Glutamatergic neuron (in vitro differentiated cells): ENCODE results near the gene OSBPL1A. TPM values are rescaled to one million over a fixed set of nuclear protein-coding genes. Genes with fewer than 3 reads are reported as not detected.

Experiments
- DNase-seq: peaks from one replicate; pipeline ENCODE4 v3.0.0; 2022
- H3K27ac Mint-ChIP-seq: one replicate; pipeline ENCODE4 v1.8.0; 2020; ENCODE audit warnings: mild to moderate bottlenecking, mixed read lengths, inconsistent platforms; ENCODE audit not compliant: unreplicated experiment
- H3K27me3 Mint-ChIP-seq: one replicate; pipeline ENCODE4 v1.8.0; 2020; ENCODE audit warnings: mild to moderate bottlenecking, moderate library complexity, mixed read lengths, inconsistent platforms; ENCODE audit not compliant: unreplicated experiment
- H3K36me3 Mint-ChIP-seq: one replicate; pipeline ENCODE4 v1.8.0; 2020; ENCODE audit warnings: mild to moderate bottlenecking, mixed read lengths, inconsistent platforms; ENCODE audit not compliant: unreplicated experiment
- H3K4me1 Mint-ChIP-seq: one replicate; pipeline ENCODE4 v1.8.0; 2020; ENCODE audit warnings: mild to moderate bottlenecking, low read depth, mixed read lengths, inconsistent platforms; ENCODE audit not compliant: unreplicated experiment
- H3K4me3 Mint-ChIP-seq: one replicate; pipeline ENCODE4 v1.8.0; 2020; ENCODE audit warnings: mild to moderate bottlenecking, mixed read lengths, inconsistent platforms; ENCODE audit not compliant: unreplicated experiment
- H3K9me3 Mint-ChIP-seq: one replicate; pipeline ENCODE4 v1.8.0; 2020; ENCODE audit warnings: mild to moderate bottlenecking, moderate library complexity, mixed read lengths, inconsistent platforms; ENCODE audit not compliant: unreplicated experiment
- CTCF ChIP-seq: fragments of 200-600 bp; sonication (generic); IDR thresholded peaks from one replicate; pipeline ENCODE4 v1.5.0; 2021; ENCODE audit not compliant: partially characterized antibody, unreplicated experiment
- total RNA-seq: library from RNA; stranded (reverse); fragmentation: NEBNext Ultra II Directional; extraction: Animal tissue kit (Norgen Biotek cat#: 25700); gene quantifications from one replicate; pipeline ENCODE4 v1.2.1, GENCODE V29; 2021; ENCODE audit not compliant: unreplicated experiment

The OSBPL1A gene
- total RNA-seq, 1 donor from 2014 or later = 27.5 TPM

- Mint-ChIP-seq H3K9me3 (peaks cover 5% of the 10 kb centered on the region), H3K27ac (no peak overlapping the region), H3K36me3 (no peaks in the 10 kb centered on the region), H3K4me1 (peaks cover 12% of the 10 kb centered on the region), H3K4me3 (no peak overlapping the region), H3K27me3 (peaks cover 3% of the 10 kb centered on the region)
- no peak for TF ChIP-seq CTCF
- no peak for DNase-seq
These were observed 209.9 kb downstream of the OSBPL1A start for GRCh38 chr18:24187689-24188088.

DNA sequence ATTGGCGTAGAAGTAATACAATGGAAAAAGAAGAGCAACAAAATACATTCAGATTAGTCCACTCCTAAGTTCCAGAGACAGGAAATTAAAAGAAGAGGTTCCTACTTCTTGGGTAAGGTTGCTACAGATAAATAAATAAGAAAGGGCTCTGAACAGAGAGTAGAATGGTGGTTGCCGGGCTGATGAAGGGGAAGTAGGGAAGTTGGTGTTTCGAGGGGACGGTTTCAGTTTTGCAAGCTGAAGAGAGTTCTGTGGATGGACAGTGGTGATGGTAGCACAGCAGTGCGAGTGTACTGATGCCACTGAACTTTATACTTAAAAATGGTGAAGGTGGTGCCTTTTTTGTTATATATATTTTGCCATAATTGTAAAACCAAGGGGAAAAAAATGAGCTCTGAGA lies 210.6 kb downstream of the OSBPL1A start:
- no peak for TF ChIP-seq CTCF
- H3K27me3 Mint-ChIP-seq = peaks cover 3% of the 10 kb centered on the region
- no peaks in the 10 kb centered on the region for H3K36me3 Mint-ChIP-seq
- no peak overlapping the region for H3K4me3 Mint-ChIP-seq
- peaks cover 12% of the 10 kb centered on the region for H3K4me1 Mint-ChIP-seq
- peaks cover 4% of the 10 kb centered on the region for H3K9me3 Mint-ChIP-seq
- DNase-seq = no peak
- H3K27ac Mint-ChIP-seq = no peak overlapping the region

GRCh38 chr18:24185805-24186204 lies 211.8 kb downstream of the OSBPL1A start:
- Mint-ChIP-seq H3K27me3 (peaks cover 3% of the 10 kb centered on the region), H3K36me3 (no peaks in the 10 kb centered on the region), H3K9me3 (peaks cover 4% of the 10 kb centered on the region), H3K4me1 (peaks cover 12% of the 10 kb centered on the region), H3K4me3 (no peak overlapping the region), H3K27ac (no peak overlapping the region)
- no peak for TF ChIP-seq CTCF
- DNase-seq = no peak

DNA sequence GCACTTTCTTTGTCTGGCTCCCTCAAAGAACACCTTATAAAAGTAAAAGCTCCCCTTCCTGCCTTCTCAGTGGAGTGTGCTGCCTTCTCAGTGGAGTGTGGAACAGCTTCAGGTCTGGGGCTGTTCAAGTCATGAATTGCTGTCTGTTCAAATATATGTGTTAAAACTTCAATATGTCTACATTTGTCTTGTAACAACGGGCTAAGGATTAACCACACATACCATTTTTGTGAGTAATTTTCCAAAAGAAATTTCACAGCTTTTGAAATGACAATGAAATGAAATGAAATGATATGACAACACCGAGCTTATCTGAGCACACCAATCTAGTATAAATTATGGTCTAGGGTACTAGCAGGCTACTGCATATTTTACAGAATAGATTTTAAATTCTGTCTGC lies 215.8 kb downstream of the OSBPL1A start:
- no peak for TF ChIP-seq CTCF
- Mint-ChIP-seq H3K4me3 (no peak overlapping the region), H3K27ac (no peak overlapping the region), H3K9me3 (peaks cover 2% of the 10 kb centered on the region), H3K36me3 (no peaks in the 10 kb centered on the region), H3K4me1 (no peaks in the 10 kb centered on the region), H3K27me3 (peaks cover 2% of the 10 kb centered on the region)
- no peak for DNase-seq

- no peak for TF ChIP-seq CTCF
- Mint-ChIP-seq H3K9me3 (peaks cover 2% of the 10 kb centered on the region), H3K4me1 (no peaks in the 10 kb centered on the region), H3K4me3 (no peak overlapping the region), H3K27me3 (peaks cover 2% of the 10 kb centered on the region), H3K36me3 (no peaks in the 10 kb centered on the region), H3K27ac (no peak overlapping the region)
- DNase-seq = no peak
These were observed 217.6 kb downstream of the OSBPL1A start for GRCh38 chr18:24180048-24180447.
